ENCODE data around the gene KRTAP29-1.
"Not testable (repeated sequence)": the region's sequence is repeated elsewhere in the genome, so short reads cannot be mapped to it uniquely, and the experiment has no call there.

The KRTAP29-1 gene

DNA sequence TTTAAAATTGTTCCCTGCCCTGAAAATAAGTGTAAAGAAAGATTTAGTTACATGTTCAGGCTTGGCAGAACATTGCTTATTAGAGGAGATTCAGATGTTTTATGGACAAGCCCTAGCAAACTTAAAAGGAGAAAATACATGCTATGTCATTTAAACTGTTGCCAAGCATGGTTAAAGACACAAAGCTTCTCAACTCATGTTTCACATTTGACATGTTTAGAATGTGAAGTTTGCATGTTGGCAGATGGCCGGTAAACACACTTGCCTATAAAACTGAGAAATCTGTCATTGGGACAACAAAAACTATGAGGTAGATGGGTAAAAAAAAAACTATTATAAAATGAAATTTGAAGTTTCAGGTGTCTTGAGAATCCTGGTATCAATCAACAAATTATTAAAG is 5.8 kb downstream of the KRTAP29-1 start:
- DNase-seq, result no peak

DNA sequence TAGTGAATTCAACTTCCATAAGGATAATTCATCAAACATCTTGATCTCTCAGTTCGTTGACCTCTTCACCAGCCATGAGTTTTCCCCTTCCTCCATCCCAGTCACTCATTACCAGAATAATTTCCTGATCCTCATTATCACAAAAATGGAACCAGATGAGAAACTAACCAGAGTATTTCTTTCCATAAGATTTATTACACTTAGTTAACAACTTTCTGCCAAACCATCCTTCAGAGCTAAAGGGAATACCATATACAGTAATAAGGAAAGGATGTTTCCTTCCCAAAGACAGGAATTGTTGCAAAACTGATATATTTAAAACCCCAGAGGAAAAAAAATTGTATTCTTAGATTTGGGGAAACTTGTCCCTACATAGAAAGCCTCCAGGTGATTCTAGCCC is 8.6 kb downstream of the KRTAP29-1 start:
- no peak for DNase-seq

GRCh38 chr17:41287050-41287449 is 15.6 kb downstream of the KRTAP29-1 start:
- DNase-seq, result no peak

GRCh38 chr17:41284546-41284945 is 18.1 kb downstream of the KRTAP29-1 start:
- DNase-seq, result no peak

DNA sequence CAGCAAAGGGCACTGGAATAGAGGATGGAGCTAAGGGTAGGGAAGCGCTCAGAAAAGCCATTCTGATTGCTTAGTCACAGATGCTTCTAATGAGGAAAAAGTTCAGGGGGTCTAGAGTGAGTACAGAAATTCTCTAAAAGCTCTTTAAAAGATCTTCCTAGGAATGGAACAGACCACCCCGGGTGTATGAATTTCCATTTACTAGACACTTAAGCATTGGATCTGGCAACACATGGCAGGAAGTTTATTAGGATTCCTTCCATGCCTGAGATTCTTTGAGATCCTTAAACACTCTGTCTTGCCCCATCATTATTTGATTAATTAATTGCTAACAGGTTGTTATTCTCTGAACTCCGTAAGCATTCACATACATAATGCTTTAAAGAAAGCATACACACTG is 18.6 kb downstream of the KRTAP29-1 start:
- DNase-seq, result no peak

GRCh38 chr17:41278176-41278955 is 24.3 kb downstream of the KRTAP29-1 start:
- DNase-seq, result no peak

DNA sequence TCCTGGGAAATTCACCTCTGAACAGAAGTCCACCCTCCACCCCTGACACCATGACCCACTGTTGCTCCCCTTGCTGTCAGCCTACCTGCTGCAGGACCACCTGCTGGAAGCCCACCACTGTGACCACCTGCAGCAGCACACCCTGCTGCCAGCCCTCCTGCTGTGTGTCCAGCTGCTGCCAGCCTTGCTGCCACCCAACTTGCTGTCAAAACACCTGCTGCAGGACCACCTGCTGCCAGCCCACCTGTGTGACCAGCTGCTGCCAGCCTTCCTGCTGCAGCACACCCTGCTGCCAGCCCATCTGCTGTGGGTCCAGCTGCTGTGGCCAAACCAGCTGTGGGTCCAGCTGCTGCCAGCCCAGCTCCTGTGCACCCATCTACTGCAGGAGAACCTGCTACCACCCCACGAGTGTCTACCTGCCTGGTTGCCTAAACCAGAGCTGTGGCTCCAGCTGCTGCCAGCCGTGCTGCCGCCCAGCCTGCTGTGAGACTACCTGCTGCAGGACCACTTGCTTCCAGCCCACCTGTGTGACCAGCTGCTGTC is 26.9 kb downstream of the KRTAP29-1 start, which contains the start of gene KRTAP9-7:
Gene KRTAP9-7 (plus strand): TSS at position 51 of the 543 bp plus-strand sequence. CDS start 0 bp downstream, at position 51.
- not testable (repeated sequence) for DNase-seq

DNA sequence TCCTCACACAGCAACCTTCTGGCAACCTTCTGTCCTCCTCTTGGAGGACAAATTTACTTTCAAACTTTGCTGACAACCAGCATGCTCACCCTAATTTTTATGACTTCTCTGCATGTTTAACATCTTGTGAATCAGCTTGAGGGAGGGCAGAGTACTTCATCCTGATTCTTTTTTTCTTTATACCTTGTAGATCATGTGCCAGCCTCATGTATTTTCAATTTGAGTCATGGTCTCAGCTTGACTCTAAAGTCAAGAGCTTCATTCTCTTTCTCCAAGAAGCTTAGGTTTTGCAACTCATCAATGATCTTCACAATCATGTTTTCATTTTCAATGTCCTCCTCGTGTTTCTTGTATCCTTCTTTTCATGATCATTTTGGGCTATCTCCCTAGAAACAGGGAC is 30.8 kb downstream of the KRTAP29-1 start:
- DNase-seq, result no peak

DNA sequence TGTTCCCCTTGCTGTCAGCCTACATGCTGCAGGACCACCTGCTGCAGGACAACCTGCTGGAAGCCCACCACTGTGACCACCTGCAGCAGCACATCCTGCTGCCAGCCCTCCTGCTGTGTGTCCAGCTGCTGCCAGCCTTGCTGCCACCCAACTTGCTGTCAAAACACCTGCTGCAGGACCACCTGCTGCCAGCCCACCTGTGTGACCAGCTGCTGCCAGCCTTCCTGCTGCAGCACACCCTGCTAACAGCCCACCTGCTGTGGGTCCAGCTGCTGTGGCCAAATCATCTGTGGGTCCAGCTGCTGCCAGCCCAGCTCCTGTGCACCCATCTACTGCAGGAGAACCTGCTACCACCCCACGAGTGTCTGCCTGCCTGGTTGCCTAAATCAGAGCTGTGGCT is 31.3 kb downstream of the KRTAP29-1 start:
- DNase-seq, result not testable (repeated sequence)

DNA sequence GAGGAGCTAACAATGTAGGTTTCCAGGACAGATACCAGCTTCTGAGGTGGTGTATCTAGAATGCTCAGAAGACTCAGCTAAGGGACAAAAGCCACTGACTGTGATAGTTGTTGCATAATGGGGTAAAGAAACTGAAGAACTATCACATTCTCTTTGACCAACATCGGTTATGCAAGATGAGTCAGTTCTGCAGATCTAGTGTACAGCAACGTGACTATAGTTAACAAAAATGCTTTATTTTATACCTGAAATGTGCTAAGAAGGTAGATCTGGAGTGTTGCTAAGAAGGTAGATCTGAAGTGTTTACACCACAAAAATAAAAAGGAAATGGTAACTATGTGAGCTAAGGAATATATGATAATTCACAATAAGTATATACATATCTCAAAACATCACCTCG is 34.9 kb downstream of the KRTAP29-1 start:
- DNase-seq, result no peak

DNA sequence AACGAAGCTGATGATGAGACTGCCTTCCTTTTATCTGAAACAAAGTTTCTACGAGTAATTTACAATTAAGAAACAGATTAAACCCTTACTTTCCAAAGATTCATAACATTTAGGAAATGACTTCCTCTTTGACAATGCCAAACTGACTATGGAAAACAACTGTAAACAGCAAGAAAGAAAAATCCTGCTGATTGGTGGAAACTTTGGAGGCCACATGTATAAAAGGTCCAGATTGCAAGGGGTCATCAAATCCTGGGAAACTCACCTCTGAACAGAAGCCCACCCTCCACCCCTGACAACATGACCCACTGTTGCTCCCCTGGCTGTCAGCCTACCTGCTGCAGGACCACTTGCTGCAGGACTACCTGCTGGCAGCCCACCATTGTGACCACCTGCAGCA is 37.6 kb downstream of the KRTAP29-1 start, which contains the start of gene KRTAP9-6:
Gene KRTAP9-6 (plus strand): TSS at position 301 of the 400 bp plus-strand sequence. CDS start 0 bp downstream, at position 301.
- no peak for DNase-seq

DNA sequence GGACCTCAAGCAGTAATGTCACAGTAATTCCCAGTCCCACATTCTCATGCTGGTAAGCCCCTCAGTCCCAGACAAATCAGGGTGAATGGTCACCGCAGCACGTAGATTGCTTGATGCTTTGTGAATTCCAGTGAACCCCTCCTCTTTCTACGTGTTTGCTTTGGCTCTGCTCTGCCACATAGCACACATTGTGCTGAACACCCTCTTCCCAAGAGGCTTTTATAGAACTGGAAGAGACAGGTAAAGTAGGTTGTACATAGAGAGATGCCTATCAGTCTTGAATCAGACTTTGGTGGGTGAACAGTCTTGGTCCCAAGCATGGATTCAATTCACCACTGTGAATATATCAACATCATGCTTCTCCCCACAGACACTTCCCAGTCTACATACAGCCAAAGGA is 38.1 kb downstream of the KRTAP29-1 start:
- no peak for DNase-seq

DNA sequence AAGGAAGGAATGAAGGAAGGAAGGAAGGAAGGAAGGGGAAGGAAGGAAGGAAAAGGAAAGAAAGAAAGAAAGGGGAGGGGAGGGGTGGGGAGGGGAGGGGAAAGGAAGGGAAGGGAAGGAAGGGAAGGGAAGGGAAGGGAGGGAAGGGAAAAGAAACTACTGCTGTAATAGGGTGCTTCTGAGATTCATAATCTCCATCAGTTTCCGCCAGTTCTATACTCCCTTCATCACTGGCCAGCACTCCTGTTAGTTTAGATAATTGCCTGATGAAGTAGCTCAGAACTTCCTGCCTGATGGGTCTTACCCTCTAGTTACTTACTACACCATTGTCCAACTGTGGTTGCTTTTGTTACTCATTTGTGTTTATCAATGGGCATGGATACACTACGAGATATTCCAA is 39.4 kb downstream of the KRTAP29-1 start:
- DNase-seq, result no peak

DNA sequence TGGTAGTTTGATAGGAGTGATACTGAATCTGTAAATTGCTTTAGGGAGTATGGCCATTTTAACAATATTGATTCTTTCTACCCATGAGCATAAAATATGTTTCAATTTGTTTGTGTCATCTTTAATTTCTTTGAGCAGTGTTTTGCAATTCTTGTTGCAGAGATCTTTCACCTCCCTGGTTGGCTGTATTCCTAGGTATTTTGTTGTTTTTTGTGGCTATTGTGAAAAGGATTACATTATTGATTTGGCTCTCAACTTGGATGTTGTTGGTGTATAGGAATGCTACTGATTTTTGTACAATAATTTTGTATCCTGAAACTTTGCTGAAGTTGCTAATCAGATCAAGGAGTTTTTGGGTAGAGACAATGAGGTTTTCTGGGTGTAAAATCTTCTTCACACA is 44.2 kb downstream of the KRTAP29-1 start:
- no peak for DNase-seq

DNA sequence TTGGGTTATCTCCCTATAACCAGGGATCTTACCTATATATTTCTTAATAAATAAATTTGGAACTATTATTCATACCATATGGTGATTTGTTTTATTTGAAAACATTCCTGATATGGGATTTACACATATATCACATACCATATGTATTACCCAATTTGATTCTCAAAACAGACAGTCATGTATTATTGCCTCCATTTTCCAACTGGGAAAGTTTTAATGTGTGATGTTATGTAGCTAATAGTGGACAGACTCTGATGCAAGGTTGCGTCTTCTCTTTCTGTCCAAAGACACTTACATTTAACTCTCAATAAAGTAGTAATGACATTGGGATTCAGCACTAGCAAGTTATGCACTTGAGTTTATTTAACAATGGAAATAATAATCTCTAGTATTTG is 46.4 kb downstream of the KRTAP29-1 start:
- DNase-seq, result no peak

GRCh38 chr17:41255381-41256290 is 47.0 kb downstream of the KRTAP29-1 start, which contains the start of gene KRTAP9-9:
Gene KRTAP9-9 (plus strand): TSS chr17:41255384.
- not testable (repeated sequence) for DNase-seq

GRCh38 chr17:41254861-41255260 is 47.8 kb downstream of the KRTAP29-1 start:
- no peak for DNase-seq

Measured in activated naive CD4-positive, alpha-beta T cell treated with Interleukin-2 at 50 U/mL for 16 hours (primary cell).